A549 (cell line): ENCODE results near the gene ZDHHC22. TPM values are rescaled to one million over a fixed set of nuclear protein-coding genes. Genes with fewer than 3 reads are reported as not detected.

Source experiments
- ATAC-seq, 2 experiments: fragments of 200-7000 bp in 1 of 2; fragments of >200 bp in 1 of 2; cut with Nextera tagmentation in 1 of 2; cut with Tn5 transposase in 1 of 2; 3 replicates each; pipeline versions ENCODE4 v1.8.0 to v1.9.1; 2018 to 2020; ENCODE audit warnings: mild to moderate bottlenecking in 1 of 2, moderate library complexity in 1 of 2
- CTCF ChIA-PET: fragments of 300-600 bp; sonication (Branson Sonifier 250); formaldehyde crosslinking; extraction: SDS; loops from one replicate; lab custom pipeline; 2021; ENCODE audit warnings: antibody characterized with exemption, inconsistent platforms; lab: Yijun Ruan, JAX
- POLR2A ChIA-PET: fragments of 350-600 bp; formaldehyde crosslinking; extraction: SDS; loops from one replicate; lab custom pipeline; 2021; ENCODE audit warnings: antibody characterized with exemption, inconsistent platforms; lab: Yijun Ruan, JAX
- DNase-seq, 2 experiments: peaks; one replicate each; pipeline versions ENCODE4 v3.0.0 to v3.0.0-alpha.2; 2011 to 2016; ENCODE audit warnings: low read depth in 1 of 2, low spot score in 1 of 2
- FAIRE-seq: peaks from 2 replicates; lab custom pipeline; 2011; peaks lifted over from hg19 to GRCh38; lab: Jason Lieb, UNC
- H3K27ac ChIP-seq, 2 experiments: fragments of >200 bp; sonication (Bioruptor Twin); formaldehyde crosslinking; 3 replicates each; pipeline ENCODE4 v1.5.1; 2016 to 2017
- H3K4me1 ChIP-seq: fragments of >200 bp; sonication (Bioruptor Twin); formaldehyde crosslinking; 3 replicates; pipeline ENCODE4 v1.6.1; 2016
- H3K4me2 ChIP-seq: fragments of >200 bp; sonication (Bioruptor Twin); formaldehyde crosslinking; 3 replicates; pipeline ENCODE4 v1.6.1; 2016
- H3K4me3 ChIP-seq: fragments of >200 bp; sonication (Bioruptor Twin); formaldehyde crosslinking; 3 replicates; pipeline ENCODE4 v1.5.1; 2016
- H3K9me3 ChIP-seq: fragments of >200 bp; sonication (Bioruptor Twin); formaldehyde crosslinking; 3 replicates; pipeline ENCODE4 v1.6.1; 2016
- CBX2 ChIP-seq: fragments of 200-600 bp; sonication (generic); IDR thresholded peaks from 2 replicates; pipeline ENCODE4 v1.6.1; 2016; ENCODE audit warnings: low read depth, mild to moderate bottlenecking, borderline replicate concordance
- CBX8 ChIP-seq: fragments of 200-600 bp; sonication (generic); IDR thresholded peaks from 2 replicates; pipeline ENCODE4 v1.6.1; 2016
- CEBPB ChIP-seq, 2 experiments: fragments of >200 bp in 1 of 2; sonication (Bioruptor Twin) in 1 of 2; formaldehyde crosslinking in 1 of 2; IDR thresholded peaks; 2 replicates each; pipeline ENCODE4 v1.6.1; 2012 to 2016
- FOSB ChIP-seq: fragments of 250-450 bp; sonication (Bioruptor Pico); IDR thresholded peaks from 2 replicates; pipeline ENCODE4 v1.5.0; 2020; ENCODE audit warnings: mild to moderate bottlenecking, moderate library complexity
- HOXB5 ChIP-seq: fragments of 250-450 bp; sonication (Bioruptor Pico); IDR thresholded peaks from 2 replicates; pipeline ENCODE4 v1.5.0; 2020; ENCODE audit warnings: mild to moderate bottlenecking, moderate library complexity
- KDM5A ChIP-seq: fragments of 200-600 bp; sonication (generic); IDR thresholded peaks from 2 replicates; pipeline ENCODE4 v1.6.1; 2016; ENCODE audit warnings: antibody characterized with exemption, mild to moderate bottlenecking
- MAFK ChIP-seq: fragments of 450-650 bp; IDR thresholded peaks from 2 replicates; pipeline ENCODE4 v1.6.1; 2014; ENCODE audit not compliant: partially characterized antibody
- NFE2L2 ChIP-seq: fragments of 150-350 bp; conservative IDR thresholded peaks from 2 replicates; pipeline ENCODE4 v1.6.1; 2014; ENCODE audit warnings: low read length
- PHF8 ChIP-seq: fragments of 200-600 bp; sonication (generic); IDR thresholded peaks from 2 replicates; pipeline ENCODE4 v1.6.1; 2016; ENCODE audit warnings: low read depth, mild to moderate bottlenecking, antibody characterized with exemption, moderate library complexity, borderline replicate concordance
- RCOR1 ChIP-seq: fragments of 150-350 bp; IDR thresholded peaks from 2 replicates; pipeline ENCODE4 v1.6.1; 2014; ENCODE audit warnings: antibody characterized with exemption, low read length, low read depth
- SREBF2 ChIP-seq: fragments of 450-650 bp; IDR thresholded peaks from 2 replicates; pipeline ENCODE4 v1.6.1; 2014; ENCODE audit warnings: mild to moderate bottlenecking, moderate library complexity
- TFCP2L1 ChIP-seq: fragments of 250-450 bp; sonication (Bioruptor Pico); IDR thresholded peaks from 2 replicates; pipeline ENCODE4 v1.5.0; 2021; ENCODE audit warnings: mild to moderate bottlenecking
- TP53 ChIP-seq: fragments of 250-450 bp; sonication (Bioruptor Pico); IDR thresholded peaks from 2 replicates; pipeline ENCODE4 v1.5.0; 2021; ENCODE audit warnings: mild to moderate bottlenecking, moderate library complexity
- ZNF302 ChIP-seq: fragments of 250-450 bp; sonication (Bioruptor Pico); IDR thresholded peaks from 2 replicates; pipeline ENCODE4 v1.9.0; 2021; ENCODE audit warnings: inconsistent platforms, mild to moderate bottlenecking, moderate library complexity
- WGBS: methylation state at CpG from one replicate; pipeline ENCODE4 v1.1.6; 2017; ENCODE audit errors: missing lambda C conversion rate; 5-methylcytosine and 5-hydroxymethylcytosine counted together
- polyA plus RNA-seq, 4 experiments: library from polyadenylated mRNA; depleted of rRNA in 3 of 4; stranded (reverse); fragments of >200 nt; fragmentation: RNase III in 1 of 4; extraction: RNeasy Plus Mini Kit Qiagen cat#74134 plus additional on column Dnase treatment in 1 of 4; gene quantifications; 2 replicates in 3 of 4; 3 replicates in 1 of 4; pipeline ENCODE4 v1.2.3, GENCODE V29; 2011 to 2017
- TF ChIP-seq, protein P1 (sequence below): fragments of 450-650 bp; IDR thresholded peaks from 2 replicates; pipeline ENCODE4 v1.6.1; 2014; ENCODE audit warnings: antibody characterized with exemption
- TF ChIP-seq, protein P2 (sequence below): fragments of 250-450 bp; sonication (Bioruptor Pico); IDR thresholded peaks from 2 replicates; pipeline ENCODE4 v1.5.0; 2021; ENCODE audit warnings: mild to moderate bottlenecking, moderate library complexity, borderline replicate concordance
- TF ChIP-seq, protein P3 (sequence below): fragments of 250-450 bp; sonication (Bioruptor Pico); IDR thresholded peaks from 2 replicates; pipeline ENCODE4 v1.5.0; 2020; ENCODE audit warnings: low read depth, mild to moderate bottlenecking, moderate library complexity
- TF ChIP-seq, protein P4 (sequence below): fragments of >200 bp; sonication (Bioruptor Twin); formaldehyde crosslinking; IDR thresholded peaks from 3 replicates; pipeline ENCODE4 v1.5.1; 2016

ZDHHC22 gene
- polyA plus RNA-seq, 2 of the 4 experiments (the other 2 are of a cell fraction) = 0.04 to 0.23 TPM

DNA sequence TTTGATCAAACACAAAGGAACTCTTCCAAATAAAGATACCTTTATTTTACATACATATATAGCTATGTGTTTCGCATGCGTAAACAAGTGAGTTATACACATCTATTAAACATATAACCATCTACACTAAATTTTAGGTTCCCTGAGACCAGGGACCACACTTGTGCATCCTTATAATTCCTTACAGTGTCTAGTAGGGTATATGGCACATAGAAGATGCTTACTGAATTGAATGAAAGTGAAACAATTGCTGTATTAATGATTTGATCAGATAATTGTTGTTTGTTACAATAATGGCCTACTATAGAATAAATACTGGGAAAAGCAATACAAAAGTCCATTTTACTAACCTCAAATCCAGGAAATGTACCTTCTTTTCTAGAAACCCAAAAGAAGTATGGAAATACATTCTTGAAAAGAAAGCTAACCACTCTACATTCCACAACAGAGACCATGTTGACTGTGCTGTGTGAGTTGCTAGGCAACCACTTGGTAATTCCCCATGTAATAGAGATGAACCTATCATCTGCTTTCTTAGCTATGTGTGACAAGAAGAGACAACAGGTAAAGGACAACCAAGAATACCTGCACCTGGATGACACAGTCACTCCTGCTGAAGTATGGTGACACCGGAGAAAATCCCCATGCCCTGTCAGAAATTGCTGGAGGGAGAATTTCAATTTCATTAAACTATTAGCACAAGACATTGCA, 55.4 kb downstream of the ZDHHC22 start:
- ChIA-PET CTCF (interaction anchor here (1.2 to 34.2 kb wide), 7 partner anchors 2 to 378 kb away, joined by 3 to 1600 read pairs (median 21); no protein-coding TSS in a partner anchor), POLR2A (no interaction called here)
- WGBS = 88% methylated on average over 3 of the region's 3 CpGs
- H3K27ac ChIP-seq = no peak overlapping the region
- peak in 1 of 2 experiments; percentile 35 for DNase-seq
- H3K4me3 ChIP-seq = no peak overlapping the region
- TF ChIP-seq, protein P1, sequence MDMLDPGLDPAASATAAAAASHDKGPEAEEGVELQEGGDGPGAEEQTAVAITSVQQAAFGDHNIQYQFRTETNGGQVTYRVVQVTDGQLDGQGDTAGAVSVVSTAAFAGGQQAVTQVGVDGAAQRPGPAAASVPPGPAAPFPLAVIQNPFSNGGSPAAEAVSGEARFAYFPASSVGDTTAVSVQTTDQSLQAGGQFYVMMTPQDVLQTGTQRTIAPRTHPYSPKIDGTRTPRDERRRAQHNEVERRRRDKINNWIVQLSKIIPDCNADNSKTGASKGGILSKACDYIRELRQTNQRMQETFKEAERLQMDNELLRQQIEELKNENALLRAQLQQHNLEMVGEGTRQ = no peak
- TF ChIP-seq NFE2L2 = no peak
- no peak for TF ChIP-seq ZNF302 (CRISPR knock-in tag)
- TF ChIP-seq CEBPB (IDR thresholded peaks at IDR 0.05) = no peak
- TF ChIP-seq, protein P2, sequence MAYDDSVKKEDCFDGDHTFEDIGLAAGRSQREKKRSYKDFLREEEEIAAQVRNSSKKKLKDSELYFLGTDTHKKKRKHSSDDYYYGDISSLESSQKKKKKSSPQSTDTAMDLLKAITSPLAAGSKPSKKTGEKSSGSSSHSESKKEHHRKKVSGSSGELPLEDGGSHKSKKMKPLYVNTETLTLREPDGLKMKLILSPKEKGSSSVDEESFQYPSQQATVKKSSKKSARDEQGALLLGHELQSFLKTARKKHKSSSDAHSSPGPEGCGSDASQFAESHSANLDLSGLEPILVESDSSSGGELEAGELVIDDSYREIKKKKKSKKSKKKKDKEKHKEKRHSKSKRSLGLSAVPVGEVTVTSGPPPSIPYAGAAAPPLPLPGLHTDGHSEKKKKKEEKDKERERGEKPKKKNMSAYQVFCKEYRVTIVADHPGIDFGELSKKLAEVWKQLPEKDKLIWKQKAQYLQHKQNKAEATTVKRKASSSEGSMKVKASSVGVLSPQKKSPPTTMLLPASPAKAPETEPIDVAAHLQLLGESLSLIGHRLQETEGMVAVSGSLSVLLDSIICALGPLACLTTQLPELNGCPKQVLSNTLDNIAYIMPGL (CRISPR knock-in tag) = no peak
- TF ChIP-seq PHF8 = no peak
- no peak for TF ChIP-seq CBX8
- TF ChIP-seq CBX2 = no peak
- TF ChIP-seq, all 56 proteins: peak for 0
- ATAC-seq (peak in 1 of 2 experiments; percentile 65; a peak in 3 of 6 replicates), FAIRE-seq (no peak)
- H3K4me1 ChIP-seq = no peaks in the 10 kb centered on the region
- H3K9me3 ChIP-seq = peaks cover 7% of the 10 kb centered on the region
- no peak overlapping the region for H3K4me2 ChIP-seq

DNA sequence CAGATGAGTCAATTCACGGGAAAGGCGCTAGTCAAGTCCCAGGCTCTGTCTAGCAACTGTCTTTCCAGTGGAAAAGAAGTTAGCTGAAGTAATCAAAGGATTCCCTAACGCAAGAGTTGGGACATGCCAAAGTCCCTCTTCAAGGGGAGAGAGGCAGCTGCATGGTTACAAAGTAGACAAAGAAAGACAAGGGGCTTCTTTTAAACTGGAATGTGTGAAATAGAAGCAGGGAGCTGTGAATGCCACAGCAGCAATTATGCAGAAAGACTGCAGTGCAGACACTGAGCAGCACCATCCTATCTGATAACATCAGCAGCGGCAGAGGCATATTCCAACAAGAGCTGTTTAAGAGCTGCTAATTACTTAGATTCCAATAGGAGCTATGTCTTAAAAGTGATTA, 56.1 kb downstream of the ZDHHC22 start:
- POLR2A ChIA-PET = no interaction called here
- no peak for TF ChIP-seq HOXB5 (CRISPR knock-in tag)
- TF ChIP-seq, protein P3, sequence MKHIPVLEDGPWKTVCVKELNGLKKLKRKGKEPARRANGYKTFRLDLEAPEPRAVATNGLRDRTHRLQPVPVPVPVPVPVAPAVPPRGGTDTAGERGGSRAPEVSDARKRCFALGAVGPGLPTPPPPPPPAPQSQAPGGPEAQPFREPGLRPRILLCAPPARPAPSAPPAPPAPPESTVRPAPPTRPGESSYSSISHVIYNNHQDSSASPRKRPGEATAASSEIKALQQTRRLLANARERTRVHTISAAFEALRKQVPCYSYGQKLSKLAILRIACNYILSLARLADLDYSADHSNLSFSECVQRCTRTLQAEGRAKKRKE = no peak
- DNase-seq (no peak), ATAC-seq (no peak), FAIRE-seq (no peak)
- Histone ChIP-seq H3K4me2 (no peak overlapping the region), H3K4me1 (no peaks in the 10 kb centered on the region), H3K27ac (no peak overlapping the region), H3K9me3 (peaks cover under 1% of the 10 kb centered on the region; the same call in 1 of the 3 replicates), H3K4me3 (no peak overlapping the region)
- whole genome bisulfite sequencing = 85% methylated on average over 4 of the region's 4 CpGs
- CTCF ChIA-PET = interaction anchor here (0.9 to 34.2 kb wide), 8 partner anchors 2 to 378 kb away, joined by 3 to 1600 read pairs (median 12); no protein-coding TSS in a partner anchor

DNA sequence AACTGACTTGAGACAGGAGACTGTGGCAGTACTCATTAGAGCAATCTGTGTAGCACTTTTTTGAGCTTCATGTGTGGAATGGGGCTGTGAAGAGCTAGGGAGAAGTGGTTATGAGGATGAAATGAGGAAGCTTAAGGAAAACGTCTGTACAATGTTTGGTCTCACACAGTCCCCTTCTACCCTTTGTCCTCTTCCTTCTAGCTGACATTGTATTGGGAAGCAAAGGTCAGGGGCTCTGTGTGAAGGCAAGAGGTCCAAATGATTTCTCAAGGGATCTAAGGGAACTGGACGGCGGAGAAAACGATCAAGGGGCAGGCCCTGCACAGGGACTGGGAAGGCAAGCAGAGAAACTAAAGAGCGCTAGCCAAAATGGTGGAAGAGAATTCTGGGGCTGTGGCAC, 56.6 kb downstream of the ZDHHC22 start:
- H3K4me2 ChIP-seq = no peak overlapping the region
- CTCF ChIA-PET = interaction anchor here (0.9 to 34.2 kb wide), 6 partner anchors 3 to 375 kb away, joined by 3 to 1600 read pairs (median 236); no protein-coding TSS in a partner anchor
- no peak for FAIRE-seq
- no peak for DNase-seq
- ATAC-seq = no peak
- no peak overlapping the region for H3K27ac ChIP-seq
- no peaks in the 10 kb centered on the region; the same call in 2 of the 3 replicates for H3K9me3 ChIP-seq
- TF ChIP-seq CEBPB (IDR thresholded peaks at IDR 0.05) = no peak
- no peak for TF ChIP-seq SREBF2
- TF ChIP-seq KDM5A = no peak
- TF ChIP-seq, protein P4, sequence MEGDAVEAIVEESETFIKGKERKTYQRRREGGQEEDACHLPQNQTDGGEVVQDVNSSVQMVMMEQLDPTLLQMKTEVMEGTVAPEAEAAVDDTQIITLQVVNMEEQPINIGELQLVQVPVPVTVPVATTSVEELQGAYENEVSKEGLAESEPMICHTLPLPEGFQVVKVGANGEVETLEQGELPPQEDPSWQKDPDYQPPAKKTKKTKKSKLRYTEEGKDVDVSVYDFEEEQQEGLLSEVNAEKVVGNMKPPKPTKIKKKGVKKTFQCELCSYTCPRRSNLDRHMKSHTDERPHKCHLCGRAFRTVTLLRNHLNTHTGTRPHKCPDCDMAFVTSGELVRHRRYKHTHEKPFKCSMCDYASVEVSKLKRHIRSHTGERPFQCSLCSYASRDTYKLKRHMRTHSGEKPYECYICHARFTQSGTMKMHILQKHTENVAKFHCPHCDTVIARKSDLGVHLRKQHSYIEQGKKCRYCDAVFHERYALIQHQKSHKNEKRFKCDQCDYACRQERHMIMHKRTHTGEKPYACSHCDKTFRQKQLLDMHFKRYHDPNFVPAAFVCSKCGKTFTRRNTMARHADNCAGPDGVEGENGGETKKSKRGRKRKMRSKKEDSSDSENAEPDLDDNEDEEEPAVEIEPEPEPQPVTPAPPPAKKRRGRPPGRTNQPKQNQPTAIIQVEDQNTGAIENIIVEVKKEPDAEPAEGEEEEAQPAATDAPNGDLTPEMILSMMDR = no peak
- no peak for TF ChIP-seq FOSB (CRISPR knock-in tag)
- no peak for TF ChIP-seq CBX2
- no peak for TF ChIP-seq TFCP2L1 (CRISPR knock-in tag)
- TF ChIP-seq TP53 (CRISPR knock-in tag) = no peak
- no peak for TF ChIP-seq RCOR1
- no peak for TF ChIP-seq MAFK
- TF ChIP-seq ZNF302 (CRISPR knock-in tag) = no peak
- POLR2A ChIA-PET = no interaction called here
- 64% methylated on average over 5 of the region's 5 CpGs for WGBS
- no peaks in the 10 kb centered on the region for H3K4me1 ChIP-seq
- no peak overlapping the region for H3K4me3 ChIP-seq
